ENCODE measurements around the gene DLGAP3.

The DLGAP3 gene

GRCh38 chr1:34918386-34918976 is 11.0 kb downstream of the DLGAP3 start:
- TF ChIP-seq POLR2A (IDR thresholded peaks at IDR 0.05; ENCODE audit: low read depth, low read length) = no peak
- FAIRE-seq = no peak
- DNase-seq (ENCODE audit: insufficient read length, low spot score) = no peak

GRCh38 chr1:34917017-34917416 is 12.4 kb downstream of the DLGAP3 start:
- no peak for FAIRE-seq

DNA sequence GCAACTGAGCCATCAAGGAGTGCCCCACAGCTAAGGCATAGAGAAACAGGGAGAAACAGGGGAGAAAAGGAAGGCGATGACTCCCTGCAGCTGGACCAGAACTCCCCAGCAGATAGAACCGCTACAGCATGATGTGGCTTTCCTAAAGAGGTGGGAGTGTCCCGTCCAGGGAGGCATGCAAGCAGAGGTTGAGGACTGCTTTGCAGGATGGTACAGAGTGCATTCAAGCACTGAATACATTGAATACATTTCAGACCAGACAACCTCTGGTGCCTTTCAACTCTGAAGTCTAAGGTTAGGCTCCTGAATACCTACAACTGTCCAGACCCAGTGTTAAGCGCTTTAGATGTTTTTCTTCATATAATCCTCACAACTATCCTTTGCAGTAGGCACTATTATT is 13.3 kb downstream of the DLGAP3 start:
- TF ChIP-seq POLR2A (IDR thresholded peaks at IDR 0.05; ENCODE audit: low read depth, low read length) = no peak
- FAIRE-seq = no peak
- no peak for DNase-seq (ENCODE audit: insufficient read length, low spot score)

More at GRCh38 chr1:34917017-34917416, 12.4 kb downstream of the DLGAP3 start:
- no peak for TF ChIP-seq POLR2A (IDR thresholded peaks at IDR 0.05; ENCODE audit: low read depth, low read length)
- DNase-seq (ENCODE audit: insufficient read length, low spot score) = no peak

GRCh38 chr1:34915521-34915920 is 13.9 kb downstream of the DLGAP3 start:
- DNase-seq (ENCODE audit: insufficient read length, low spot score) (no peak), FAIRE-seq (no peak)
- TF ChIP-seq POLR2A (IDR thresholded peaks at IDR 0.05; ENCODE audit: low read depth, low read length) = no peak

- no peak for DNase-seq (ENCODE audit: insufficient read length, low spot score)
- FAIRE-seq = no peak
- TF ChIP-seq POLR2A (IDR thresholded peaks at IDR 0.05; ENCODE audit: low read depth, low read length) = no peak
Observed at GRCh38 chr1:34914958-34915357, 14.5 kb downstream of the DLGAP3 start.

DNA sequence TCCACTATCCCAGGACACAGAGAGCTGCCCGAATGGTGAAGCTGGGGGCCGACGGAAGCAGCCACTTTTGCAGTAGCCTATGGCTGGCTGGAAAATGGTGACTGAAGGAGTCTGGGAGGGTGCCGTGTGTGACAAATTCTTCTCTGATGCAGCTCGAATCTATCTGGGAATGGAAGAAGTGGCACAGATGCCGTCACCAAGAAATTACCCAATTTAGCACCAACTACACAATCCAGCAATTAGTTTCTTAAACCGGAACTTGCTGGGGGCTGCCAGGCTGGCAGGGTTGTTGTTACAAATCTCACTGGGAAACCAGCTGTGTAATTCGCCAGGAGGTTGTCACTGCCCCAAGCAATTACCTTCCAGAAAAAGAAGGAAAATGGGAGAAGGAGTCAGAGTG is 18.0 kb downstream of the DLGAP3 start:
- no peak for FAIRE-seq
- no peak for DNase-seq (ENCODE audit: insufficient read length, low spot score)
- TF ChIP-seq POLR2A (IDR thresholded peaks at IDR 0.05; ENCODE audit: low read depth, low read length) = no peak

GRCh38 chr1:34910425-34910824 is 19.0 kb downstream of the DLGAP3 start:
- DNase-seq (ENCODE audit: insufficient read length, low spot score) (no peak), FAIRE-seq (no peak)
- TF ChIP-seq POLR2A (IDR thresholded peaks at IDR 0.05; ENCODE audit: low read depth, low read length) = no peak

DNA sequence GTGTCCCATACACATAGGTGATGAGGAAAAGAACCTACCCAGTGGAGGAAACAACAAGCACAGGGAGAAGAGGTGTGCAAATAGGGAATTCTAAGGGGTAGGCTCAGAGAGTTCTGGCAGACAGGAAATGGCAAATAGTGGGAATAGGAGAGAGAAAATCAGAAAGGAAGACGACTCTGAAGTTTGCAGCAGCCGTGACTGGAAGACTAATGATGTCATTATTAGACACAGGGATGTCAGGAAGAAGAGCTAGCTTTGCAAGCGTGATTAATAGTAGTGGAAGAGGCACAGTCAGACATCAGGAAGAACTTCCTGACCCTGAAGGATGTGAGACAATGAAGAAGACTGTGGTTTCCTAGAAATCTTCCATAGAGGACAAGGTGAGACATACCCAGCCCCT is 21.1 kb downstream of the DLGAP3 start:
- FAIRE-seq = no peak
- no peak for DNase-seq (ENCODE audit: insufficient read length, low spot score)
- no peak for TF ChIP-seq POLR2A (IDR thresholded peaks at IDR 0.05; ENCODE audit: low read depth, low read length)

DNA sequence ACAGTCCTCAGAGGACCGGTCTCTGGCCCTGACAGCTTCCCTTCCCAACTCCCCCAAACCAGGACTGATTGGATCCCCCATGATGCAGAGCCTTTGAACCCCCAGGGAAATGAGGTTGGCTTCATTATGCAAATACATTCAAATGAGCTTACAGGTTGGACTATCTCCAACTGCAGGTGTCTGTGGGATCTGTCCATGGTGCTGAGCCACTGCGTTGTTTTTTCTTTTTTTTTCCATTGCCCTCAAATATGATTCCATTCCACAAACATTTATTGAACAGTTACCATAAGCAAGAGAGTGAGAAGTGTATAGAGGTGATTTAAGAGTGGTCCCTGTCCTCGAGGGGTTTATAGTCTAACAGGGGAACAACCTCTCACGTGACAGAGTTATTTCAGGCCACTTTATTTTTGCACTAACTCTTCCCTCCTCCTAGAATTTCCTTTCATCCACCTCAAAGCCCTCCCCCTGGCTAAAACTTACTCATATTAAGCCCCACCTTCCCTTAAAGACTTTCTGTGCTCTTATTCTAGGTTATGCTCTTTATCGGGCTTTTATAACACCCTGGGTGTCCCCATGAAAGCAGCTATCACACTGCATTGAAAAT is 21.9 kb downstream of the DLGAP3 start:
- no peak for TF ChIP-seq POLR2A (IDR thresholded peaks at IDR 0.05; ENCODE audit: low read depth, low read length)
- DNase-seq (ENCODE audit: insufficient read length, low spot score) = no peak
- no peak for FAIRE-seq

GRCh38 chr1:34906756-34907155 is 22.7 kb downstream of the DLGAP3 start:
- TF ChIP-seq POLR2A (IDR thresholded peaks at IDR 0.05; ENCODE audit: low read depth, low read length) = no peak
- FAIRE-seq (no peak), DNase-seq (ENCODE audit: insufficient read length, low spot score) (no peak)

GRCh38 chr1:34906222-34906621 is 23.2 kb downstream of the DLGAP3 start:
- TF ChIP-seq POLR2A (IDR thresholded peaks at IDR 0.05; ENCODE audit: low read depth, low read length) = no peak
- FAIRE-seq (no peak), DNase-seq (ENCODE audit: insufficient read length, low spot score) (no peak)

DNA sequence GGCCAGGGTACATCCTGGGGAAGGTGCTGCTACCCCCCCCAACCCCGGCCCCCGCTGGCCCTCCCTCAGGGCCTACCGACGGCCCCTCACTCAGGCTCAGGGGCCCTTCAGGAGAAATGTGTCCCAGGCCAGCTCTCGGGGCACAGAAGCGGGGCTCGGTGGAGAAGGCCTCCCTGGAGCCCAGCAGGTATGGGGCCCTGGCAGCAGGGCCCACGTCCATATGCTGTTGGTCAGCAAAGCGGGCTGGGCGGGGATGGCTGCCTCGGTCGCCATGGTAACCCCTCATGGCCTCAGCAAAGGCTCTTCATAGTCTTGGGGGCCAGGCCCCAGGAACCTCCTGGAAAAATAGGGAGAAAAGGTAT is 24.4 kb downstream of the DLGAP3 start:
- no peak for TF ChIP-seq POLR2A (IDR thresholded peaks at IDR 0.05; ENCODE audit: low read depth, low read length)
- no peak for FAIRE-seq
- no peak for DNase-seq (ENCODE audit: insufficient read length, low spot score)

DNA sequence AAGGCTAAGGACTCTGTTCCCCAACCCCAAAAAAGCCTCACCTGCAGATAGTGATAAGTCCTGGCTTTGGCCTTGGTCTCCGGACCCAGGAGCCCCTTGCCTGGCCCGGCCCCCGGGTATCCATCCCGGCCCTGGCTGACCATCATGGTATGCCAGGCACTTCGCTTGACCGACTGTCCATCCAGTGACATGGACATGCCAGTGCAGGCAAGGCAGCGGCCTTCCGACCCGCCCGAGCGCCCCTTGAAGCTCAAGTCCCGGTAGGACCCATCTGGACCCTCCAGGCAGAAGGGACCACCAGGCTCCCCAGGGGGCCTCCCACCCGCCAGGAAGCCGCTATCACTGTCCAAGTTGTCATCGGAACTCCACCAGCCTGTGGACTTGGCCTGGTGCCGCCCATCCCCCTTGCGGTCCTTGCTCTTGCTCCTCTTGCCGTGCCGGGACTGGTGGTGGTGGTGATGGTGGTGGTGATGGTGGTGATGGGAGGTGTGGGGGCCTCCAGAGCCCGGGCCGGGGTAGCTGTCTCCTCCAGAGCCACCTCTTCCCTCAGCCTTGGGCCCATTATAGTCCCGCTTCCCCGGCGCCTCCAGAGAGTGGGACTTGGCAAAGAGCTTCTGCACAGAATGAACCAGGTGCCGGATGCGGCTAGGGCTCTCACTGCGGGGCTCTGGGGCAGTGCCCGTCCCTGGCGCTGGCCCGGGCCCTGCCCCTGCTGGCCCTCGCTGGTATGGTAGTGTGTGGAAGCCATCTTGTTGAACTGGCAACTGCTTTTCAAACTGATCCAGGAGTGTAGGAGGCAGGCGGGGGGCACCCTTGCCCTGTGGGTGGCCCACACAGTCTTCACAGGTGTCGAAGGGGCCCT is 25.0 kb downstream of the DLGAP3 start:
- TF ChIP-seq POLR2A (IDR thresholded peaks at IDR 0.05; ENCODE audit: low read depth, low read length) = no peak
- FAIRE-seq (no peak), DNase-seq (ENCODE audit: insufficient read length, low spot score) (no peak)

DNA sequence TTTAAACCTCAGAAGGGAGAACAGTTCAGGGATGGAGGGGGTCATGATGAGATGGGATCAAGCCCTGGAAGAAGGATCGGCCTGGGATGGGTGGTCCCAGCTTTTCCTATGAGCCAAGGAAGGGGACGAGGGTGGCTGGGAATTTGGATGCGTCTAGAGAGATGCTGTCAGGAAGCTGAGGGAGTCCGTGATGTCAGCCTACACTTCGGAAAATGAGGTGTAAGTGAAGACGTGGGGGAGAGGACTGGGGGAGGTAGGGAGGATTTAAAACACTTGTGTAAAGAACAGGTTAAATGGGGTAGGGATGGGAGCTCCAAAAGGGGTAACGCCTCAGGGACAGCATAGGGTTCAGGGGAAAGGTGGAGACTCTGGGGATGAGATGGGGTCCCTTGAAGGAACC is 27.5 kb downstream of the DLGAP3 start:
- DNase-seq (ENCODE audit: insufficient read length, low spot score) (no peak), FAIRE-seq (no peak)
- TF ChIP-seq POLR2A (IDR thresholded peaks at IDR 0.05; ENCODE audit: low read depth, low read length) = no peak

All from H54 (cell line).